Neural progenitor cell (in vitro differentiated cells): ENCODE measurements around the gene RALY. TPM values are rescaled to one million over a fixed set of nuclear protein-coding genes. Genes with fewer than 3 reads are reported as not detected.

Experiments
- DNase-seq: peaks from one replicate; pipeline ENCODE4 v3.0.0-alpha.2; 2016; ENCODE audit warnings: low spot score
- H2AFZ ChIP-seq: fragments of 200-600 bp; sonication (generic); replicated peaks from 2 replicates; pipeline ENCODE4 v1.6.1; 2016; ENCODE audit warnings: antibody characterized with exemption
- H3F3A ChIP-seq: fragments of 200-600 bp; sonication (generic); 2 replicates; pipeline ENCODE4 v1.6.1; 2016; ENCODE audit warnings: antibody characterized with exemption, low read depth
- H3K27ac ChIP-seq: fragments of 200-600 bp; sonication (generic); 2 replicates; pipeline ENCODE4 v1.5.1; 2016; ENCODE audit warnings: mild to moderate bottlenecking
- H3K27me3 ChIP-seq: fragments of 200-600 bp; sonication (generic); 2 replicates; pipeline ENCODE4 v1.6.1; 2016; ENCODE audit warnings: mild to moderate bottlenecking, moderate library complexity
- H3K36me3 ChIP-seq: fragments of 200-600 bp; sonication (generic); 2 replicates; pipeline ENCODE4 v1.5.1; 2016
- H3K4me1 ChIP-seq: fragments of 200-600 bp; sonication (generic); 2 replicates; pipeline ENCODE4 v1.6.1; 2016; ENCODE audit warnings: mixed run types
- H3K4me2 ChIP-seq: fragments of 200-600 bp; sonication (generic); 2 replicates; pipeline ENCODE4 v1.6.1; 2016
- H3K4me3 ChIP-seq: fragments of 200-600 bp; sonication (generic); 2 replicates; pipeline ENCODE4 v1.5.1; 2016
- H3K79me2 ChIP-seq: fragments of 200-600 bp; sonication (generic); 2 replicates; pipeline ENCODE4 v1.6.1; 2016; ENCODE audit warnings: low read depth
- H3K9ac ChIP-seq: fragments of 200-600 bp; sonication (generic); 2 replicates; pipeline ENCODE4 v1.6.1; 2016
- H3K9me3 ChIP-seq: fragments of 200-600 bp; sonication (generic); 2 replicates; pipeline ENCODE4 v1.5.1; 2016; ENCODE audit warnings: low read depth
- H4K20me1 ChIP-seq: fragments of 200-600 bp; sonication (generic); 2 replicates; pipeline ENCODE4 v1.6.1; 2016; ENCODE audit warnings: low read depth
- H3K27ac Mint-ChIP-seq: 3 replicates; pipeline ENCODE4 v1.8.0; 2021; ENCODE audit warnings: mixed read lengths
- H3K27me3 Mint-ChIP-seq: 2 replicates; pipeline ENCODE4 v1.8.0; 2022; ENCODE audit warnings: low read depth, mild to moderate bottlenecking, inconsistent platforms, moderate library complexity, mixed read lengths; ENCODE audit not compliant: insufficient read depth
- H3K36me3 Mint-ChIP-seq: 3 replicates; pipeline ENCODE4 v1.8.0; 2021; ENCODE audit warnings: mixed read lengths
- H3K4me1 Mint-ChIP-seq: 3 replicates; pipeline ENCODE4 v1.8.0; 2021; ENCODE audit warnings: mixed read lengths
- H3K4me3 Mint-ChIP-seq: 3 replicates; pipeline ENCODE4 v1.8.0; 2021; ENCODE audit warnings: mild to moderate bottlenecking, moderate library complexity, mixed read lengths
- H3K9me3 Mint-ChIP-seq: 3 replicates; pipeline ENCODE4 v1.8.0; 2020; ENCODE audit warnings: mixed read lengths
- EZH2 ChIP-seq: fragments of 200-600 bp; sonication (generic); IDR thresholded peaks from 2 replicates; pipeline ENCODE4 v1.6.1; 2017; ENCODE audit warnings: antibody characterized with exemption, mild to moderate bottlenecking, moderate library complexity
- EZH2phosphoT487 ChIP-seq: fragments of 200-600 bp; sonication (generic); IDR thresholded peaks from 2 replicates; pipeline ENCODE4 v1.6.1; 2017; ENCODE audit warnings: antibody characterized with exemption
- total RNA-seq: library from RNA; depleted of rRNA; stranded (reverse); fragments of >200 nt; gene quantifications from 2 replicates; pipeline ENCODE4 v1.2.3, GENCODE V29; 2015; ENCODE audit warnings: low replicate concordance
- TF ChIP-seq, protein P1 (sequence below): fragments of 200-600 bp; sonication (generic); IDR thresholded peaks from 2 replicates; pipeline ENCODE4 v1.5.1; 2017; ENCODE audit warnings: antibody characterized with exemption, mild to moderate bottlenecking

Gene RALY
- total RNA-seq, 1 donor from 2014 or later, result 102 TPM

DNA sequence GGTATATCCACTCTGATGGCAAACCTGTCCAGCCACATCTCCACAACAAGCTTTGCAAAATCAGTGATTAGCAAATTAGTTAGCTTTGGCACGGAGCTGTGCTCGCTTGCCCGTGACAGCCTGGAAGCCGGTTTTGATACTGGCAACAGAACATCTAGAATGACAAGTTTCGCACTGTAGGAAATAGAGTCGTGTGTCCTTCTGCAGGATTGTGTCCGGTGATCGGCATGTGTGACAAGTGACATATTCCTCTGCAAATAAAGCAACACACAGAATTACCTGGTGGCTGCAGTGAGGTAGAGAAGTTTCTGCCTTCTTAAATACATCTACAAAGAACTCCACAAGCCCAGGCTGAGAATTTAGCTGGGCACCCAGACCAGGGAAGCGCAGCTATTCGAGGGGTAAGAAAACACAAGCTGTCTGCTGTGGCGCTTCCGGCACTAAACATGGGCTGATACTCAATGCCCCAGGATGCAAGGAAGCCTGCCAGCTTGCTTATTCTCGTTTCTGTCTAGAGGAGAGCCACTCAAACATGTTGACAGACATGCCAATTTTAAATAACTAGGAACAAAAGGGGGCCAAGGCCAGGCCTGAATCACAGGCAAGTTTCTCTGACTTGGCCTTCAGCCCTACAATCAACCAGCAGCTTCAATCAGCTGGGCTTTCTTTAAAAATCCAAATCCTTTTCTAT lies 96.1 kb downstream of the RALY start:
- no peak overlapping the region for H3K4me2 ChIP-seq
- no peak for TF ChIP-seq EZH2phosphoT487
- TF ChIP-seq EZH2, result no peak
- TF ChIP-seq, protein P1, sequence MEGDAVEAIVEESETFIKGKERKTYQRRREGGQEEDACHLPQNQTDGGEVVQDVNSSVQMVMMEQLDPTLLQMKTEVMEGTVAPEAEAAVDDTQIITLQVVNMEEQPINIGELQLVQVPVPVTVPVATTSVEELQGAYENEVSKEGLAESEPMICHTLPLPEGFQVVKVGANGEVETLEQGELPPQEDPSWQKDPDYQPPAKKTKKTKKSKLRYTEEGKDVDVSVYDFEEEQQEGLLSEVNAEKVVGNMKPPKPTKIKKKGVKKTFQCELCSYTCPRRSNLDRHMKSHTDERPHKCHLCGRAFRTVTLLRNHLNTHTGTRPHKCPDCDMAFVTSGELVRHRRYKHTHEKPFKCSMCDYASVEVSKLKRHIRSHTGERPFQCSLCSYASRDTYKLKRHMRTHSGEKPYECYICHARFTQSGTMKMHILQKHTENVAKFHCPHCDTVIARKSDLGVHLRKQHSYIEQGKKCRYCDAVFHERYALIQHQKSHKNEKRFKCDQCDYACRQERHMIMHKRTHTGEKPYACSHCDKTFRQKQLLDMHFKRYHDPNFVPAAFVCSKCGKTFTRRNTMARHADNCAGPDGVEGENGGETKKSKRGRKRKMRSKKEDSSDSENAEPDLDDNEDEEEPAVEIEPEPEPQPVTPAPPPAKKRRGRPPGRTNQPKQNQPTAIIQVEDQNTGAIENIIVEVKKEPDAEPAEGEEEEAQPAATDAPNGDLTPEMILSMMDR, result no peak
- peaks cover 44% of the 10 kb centered on the region for H3F3A ChIP-seq
- Mint-ChIP-seq H3K27me3 (no peaks in the 10 kb centered on the region), H3K36me3 (peaks cover 49% of the 10 kb centered on the region), H3K4me3 (no peak overlapping the region), H3K9me3 (no peaks in the 10 kb centered on the region), H3K4me1 (no peaks in the 10 kb centered on the region), H3K27ac (no peak overlapping the region)
- no peak overlapping the region for H2AFZ ChIP-seq
- no peak for DNase-seq
- H3K9me3 ChIP-seq, result no peaks in the 10 kb centered on the region
- H3K9ac ChIP-seq, result no peak overlapping the region
- H3K4me3 ChIP-seq, result no peak overlapping the region
- H3K4me1 ChIP-seq, result no peaks in the 10 kb centered on the region
- peak overlapping the region; percentile 0 for H3K27ac ChIP-seq
- H3K79me2 ChIP-seq, result no peaks in the 10 kb centered on the region
- H3K27me3 ChIP-seq, result no peaks in the 10 kb centered on the region
- H4K20me1 ChIP-seq, result peaks cover 7% of the 10 kb centered on the region
- H3K36me3 ChIP-seq, result peaks cover 19% of the 10 kb centered on the region

DNA sequence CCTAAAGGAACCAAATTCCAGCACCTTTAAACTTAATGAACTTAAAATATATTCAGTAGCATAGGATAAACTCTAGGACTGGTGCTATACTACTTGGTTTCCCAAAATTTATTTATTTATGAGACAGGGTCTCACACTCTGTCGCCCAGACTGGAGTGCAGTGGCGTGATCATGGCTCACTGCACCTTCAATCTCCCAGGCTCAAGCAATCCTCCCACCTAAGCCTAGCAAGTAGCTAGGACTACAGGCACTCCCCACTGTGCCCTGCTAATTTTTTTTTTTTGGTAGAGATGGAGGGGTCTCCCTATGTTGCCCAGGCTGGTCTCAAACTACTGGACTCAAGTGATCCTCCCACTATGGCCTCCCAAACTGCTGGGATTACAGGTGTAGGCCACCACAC lies 96.9 kb downstream of the RALY start:
- no peak overlapping the region for H2AFZ ChIP-seq
- H3K36me3 ChIP-seq, result peaks cover 24% of the 10 kb centered on the region
- peaks cover 44% of the 10 kb centered on the region for H3F3A ChIP-seq
- H3K79me2 ChIP-seq, result no peaks in the 10 kb centered on the region
- no peaks in the 10 kb centered on the region for H3K4me1 Mint-ChIP-seq
- H3K4me3 ChIP-seq, result no peak overlapping the region
- H3K4me1 ChIP-seq, result no peaks in the 10 kb centered on the region
- TF ChIP-seq, protein P1, result no peak
- TF ChIP-seq EZH2 (no peak), EZH2phosphoT487 (no peak)
- no peak overlapping the region for H3K4me2 ChIP-seq
- peaks cover 46% of the 10 kb centered on the region for H3K36me3 Mint-ChIP-seq
- H4K20me1 ChIP-seq, result peaks cover 7% of the 10 kb centered on the region
- H3K9ac ChIP-seq, result no peak overlapping the region
- DNase-seq, result no peak
- no peak overlapping the region for H3K4me3 Mint-ChIP-seq
- no peaks in the 10 kb centered on the region for H3K9me3 ChIP-seq
- H3K27ac ChIP-seq, result peak overlapping the region; percentile 0
- H3K27me3 Mint-ChIP-seq, result no peaks in the 10 kb centered on the region
- H3K27me3 ChIP-seq, result no peaks in the 10 kb centered on the region
- no peaks in the 10 kb centered on the region for H3K9me3 Mint-ChIP-seq
- H3K27ac Mint-ChIP-seq, result no peak overlapping the region

DNA sequence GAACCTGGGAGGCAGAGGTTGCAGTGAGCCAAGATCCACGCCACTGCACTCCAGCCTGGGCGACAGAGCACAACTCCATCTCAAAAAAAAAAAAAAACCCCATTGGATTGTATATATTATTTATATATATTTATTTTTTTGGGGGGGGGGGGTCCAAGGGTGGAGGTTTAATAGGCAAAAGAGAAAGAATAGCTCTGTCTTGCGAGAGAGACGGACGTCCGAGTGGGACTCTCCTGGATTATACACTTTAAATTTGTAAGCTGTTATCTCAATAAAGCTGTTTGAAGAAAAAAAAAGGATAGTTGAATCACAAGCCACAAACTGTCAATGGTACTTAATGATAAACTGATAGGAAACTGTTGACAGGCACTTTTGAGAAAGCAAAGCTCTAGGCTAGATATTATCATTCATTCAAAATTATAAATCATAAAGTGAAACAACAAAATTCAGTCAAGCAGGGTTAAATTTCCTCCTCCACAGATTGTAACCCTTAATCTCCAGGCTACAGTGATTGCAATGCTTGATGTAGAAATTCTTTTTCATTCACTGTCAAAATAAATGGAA lies 98.0 kb downstream of the RALY start:
- no peaks in the 10 kb centered on the region for H3K4me1 ChIP-seq
- H3K4me3 Mint-ChIP-seq, result no peak overlapping the region
- peaks cover 49% of the 10 kb centered on the region for H3K36me3 Mint-ChIP-seq
- peaks cover 3% of the 10 kb centered on the region for H4K20me1 ChIP-seq
- H3K36me3 ChIP-seq, result peaks cover 28% of the 10 kb centered on the region
- H3K4me3 ChIP-seq, result no peak overlapping the region
- no peaks in the 10 kb centered on the region for H3K9me3 Mint-ChIP-seq
- no peaks in the 10 kb centered on the region for H3K4me1 Mint-ChIP-seq
- TF ChIP-seq EZH2, result no peak
- TF ChIP-seq, protein P1, result no peak
- TF ChIP-seq EZH2phosphoT487, result no peak
- no peak for DNase-seq
- H3K27me3 ChIP-seq, result no peaks in the 10 kb centered on the region
- no peak overlapping the region for H3K27ac ChIP-seq
- H3K4me2 ChIP-seq, result no peak overlapping the region
- H3K27me3 Mint-ChIP-seq, result no peaks in the 10 kb centered on the region
- H3F3A ChIP-seq, result peaks cover 41% of the 10 kb centered on the region
- H3K9me3 ChIP-seq, result no peaks in the 10 kb centered on the region
- no peak overlapping the region for H3K27ac Mint-ChIP-seq
- no peak overlapping the region for H3K9ac ChIP-seq
- H3K79me2 ChIP-seq, result no peaks in the 10 kb centered on the region
- H2AFZ ChIP-seq, result no peak overlapping the region
